Spleen (tissue), 7 donors: ENCODE data around the gene UBQLN1.

Source experiments
- POLR2A ChIP-seq, 3 donors: fragments of 450-650 bp; IDR thresholded peaks; one replicate each; pipeline ENCODE4 v1.5.1; 2017; ENCODE audit warnings: antibody characterized with exemption in 3 of 3, mild to moderate bottlenecking in 1 of 3
- POLR2AphosphoS5 ChIP-seq, 3 donors: sonication (generic); formaldehyde crosslinking; IDR thresholded peaks; one replicate each; pipeline ENCODE4 v1.5.1; 2017; ENCODE audit warnings: antibody characterized with exemption in 3 of 3
- TF ChIP-seq, protein P1 (sequence below), 11 experiments: fragments of 200-600 bp in 7 of 11; fragments of 450-650 bp in 4 of 11; sonication (generic) in 4 of 11; IDR thresholded peaks in 8 of 11; conservative IDR thresholded peaks in 3 of 11; 1 replicate in 7 of 11; 2 replicates in 4 of 11; pipeline versions ENCODE4 v1.4.0 to v1.8.0; 2016 to 2021; ENCODE audit warnings: antibody characterized with exemption in 11 of 11, inconsistent platforms in 4 of 11, mild to moderate bottlenecking in 1 of 11
- donor health status: DM: no; HTN: no; CAD: no; lungs with moderate emphysema.
- donor health status: DM: no; HTN: no; CAD: no.
- donor health status: DM: no; HTN: no; CAD: no.

DNA sequence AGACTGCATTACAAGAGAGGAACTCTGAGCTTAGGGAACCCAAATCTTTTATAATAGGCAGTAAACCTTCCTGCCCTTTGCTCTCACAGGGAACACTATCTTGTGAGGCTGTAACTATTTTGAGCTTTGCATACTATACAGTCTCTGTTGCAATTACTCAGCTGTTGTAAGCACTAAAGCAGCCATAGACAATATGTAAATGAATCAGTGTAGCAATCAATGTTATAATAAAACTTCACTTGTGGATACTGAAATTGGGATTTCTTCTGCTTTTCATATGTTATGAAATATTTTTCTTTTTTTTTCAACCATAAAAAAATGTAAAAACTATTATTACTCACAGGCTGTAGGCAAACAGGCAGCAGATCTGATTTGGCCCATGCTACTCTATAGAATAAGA is 16.7 kb upstream of the UBQLN1 start:
- TF ChIP-seq POLR2A (IDR thresholded peaks at IDR 0.05) = no peak
- TF ChIP-seq, protein P1, sequence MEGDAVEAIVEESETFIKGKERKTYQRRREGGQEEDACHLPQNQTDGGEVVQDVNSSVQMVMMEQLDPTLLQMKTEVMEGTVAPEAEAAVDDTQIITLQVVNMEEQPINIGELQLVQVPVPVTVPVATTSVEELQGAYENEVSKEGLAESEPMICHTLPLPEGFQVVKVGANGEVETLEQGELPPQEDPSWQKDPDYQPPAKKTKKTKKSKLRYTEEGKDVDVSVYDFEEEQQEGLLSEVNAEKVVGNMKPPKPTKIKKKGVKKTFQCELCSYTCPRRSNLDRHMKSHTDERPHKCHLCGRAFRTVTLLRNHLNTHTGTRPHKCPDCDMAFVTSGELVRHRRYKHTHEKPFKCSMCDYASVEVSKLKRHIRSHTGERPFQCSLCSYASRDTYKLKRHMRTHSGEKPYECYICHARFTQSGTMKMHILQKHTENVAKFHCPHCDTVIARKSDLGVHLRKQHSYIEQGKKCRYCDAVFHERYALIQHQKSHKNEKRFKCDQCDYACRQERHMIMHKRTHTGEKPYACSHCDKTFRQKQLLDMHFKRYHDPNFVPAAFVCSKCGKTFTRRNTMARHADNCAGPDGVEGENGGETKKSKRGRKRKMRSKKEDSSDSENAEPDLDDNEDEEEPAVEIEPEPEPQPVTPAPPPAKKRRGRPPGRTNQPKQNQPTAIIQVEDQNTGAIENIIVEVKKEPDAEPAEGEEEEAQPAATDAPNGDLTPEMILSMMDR (IDR thresholded peaks at IDR 0.05 in 8 of 11, conservative IDR thresholded peaks at IDR 0.05 in 3 of 11) = no peak
- no peak for TF ChIP-seq POLR2AphosphoS5 (IDR thresholded peaks at IDR 0.05)
